ENCODE results near the gene POU3F2. TPM values are rescaled to one million over a fixed set of nuclear protein-coding genes. Genes with fewer than 3 reads are reported as not detected.

POU3F2 gene
- total RNA-seq (2014; rRNA removed) = 0.07 and 0.12 TPM in 2 replicates
- Bru-seq, nascent RNA = percentile 11 among the genes with signal in this experiment
- not detected for BruChase-seq, experiment 1, labeled RNA remaining after a 6-hour chase
- percentile 10 among the genes with signal in this experiment for BruChase-seq, experiment 2, labeled RNA remaining after a 2-hour chase
- long read RNA-seq, full-length matches to known transcripts = 1 of 1 reads
- long read RNA-seq, partial matches to known transcripts = 0 of 1 reads
- long read RNA-seq, other reads (novel, unspliced or antisense) = 0 of 1 reads

DNA sequence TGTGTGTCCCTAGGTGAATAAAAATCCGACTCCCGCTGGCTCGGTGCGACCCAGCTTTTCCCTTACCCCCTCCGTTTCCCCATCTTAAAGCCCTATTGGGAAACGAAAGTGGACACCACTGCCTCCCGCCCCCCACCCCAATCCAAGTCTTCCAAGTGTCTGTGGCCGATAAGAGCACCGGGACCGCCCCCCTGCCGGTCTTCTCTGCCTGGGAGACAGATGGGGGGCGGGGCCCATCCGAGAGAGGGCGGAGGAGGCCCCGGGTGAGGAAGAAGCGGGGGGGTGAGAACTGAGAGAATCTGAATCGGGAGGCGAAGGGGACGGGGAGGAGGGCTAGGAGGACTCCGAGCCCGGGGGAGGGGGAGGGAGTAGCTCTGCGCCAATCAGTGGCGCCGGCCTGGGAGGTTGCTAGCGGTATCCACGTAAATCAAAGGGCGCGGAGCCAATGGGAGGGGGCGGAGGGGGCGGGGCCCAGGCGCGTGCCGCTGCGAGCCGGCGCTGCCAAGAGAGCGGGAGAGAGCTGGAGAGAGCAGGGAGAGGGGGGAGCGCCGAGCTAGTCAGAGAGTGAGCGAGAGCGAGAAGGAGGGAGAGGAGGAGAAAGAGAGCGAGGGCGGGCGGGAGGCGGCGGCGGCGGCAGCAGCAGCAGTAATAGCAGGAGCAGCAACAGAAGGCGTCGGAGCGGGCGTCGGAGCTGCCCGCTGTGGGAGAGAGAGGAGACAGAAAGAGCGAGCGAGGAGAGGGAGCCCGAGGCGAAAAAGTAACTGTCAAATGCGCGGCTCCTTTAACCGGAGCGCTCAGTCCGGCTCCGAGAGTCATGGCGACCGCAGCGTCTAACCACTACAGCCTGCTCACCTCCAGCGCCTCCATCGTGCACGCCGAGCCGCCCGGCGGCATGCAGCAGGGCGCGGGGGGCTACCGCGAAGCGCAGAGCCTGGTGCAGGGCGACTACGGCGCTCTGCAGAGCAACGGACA, at the start of gene POU3F2:
POU3F2 (plus strand) TSS at position 515 of the 972 bp plus-strand sequence; CDS start at position 815, 300 bp downstream.
- Histone ChIP-seq H3K36me3 (ENCODE audit: low read depth, low read length) (no peaks in the 10 kb centered on the region), H3K9me2 (replicated peaks; ENCODE audit: low read length) (no peaks in the 10 kb centered on the region), H3K27me3 (ENCODE audit: low read length) (peaks cover 90% of the 10 kb centered on the region), H3K4me1 (ENCODE audit: insufficient read depth, low read length) (no peaks in the 10 kb centered on the region; the same call in 1 of the 2 replicates), H3K9me3 (ENCODE audit: low read length) (no peaks in the 10 kb centered on the region), H3K4me3 (ENCODE audit: low read length) (peak within 1 kb of the TSS; percentile 70), H3F3A (ENCODE audit: low read length, unreplicated experiment) (no peaks in the 10 kb centered on the region), H3K4me2 (ENCODE audit: low read length) (peak within 1 kb of the TSS; percentile 83), H2AFZ (ENCODE audit: low read length) (peak within 1 kb of the TSS; percentile 42), H3K9ac (ENCODE audit: low read length) (no peak within 1 kb of the TSS), H3K27ac (ENCODE audit: low read length) (no peak within 1 kb of the TSS), H4K20me1 (ENCODE audit: low read length) (no peaks in the 10 kb centered on the region), H3K79me2 (ENCODE audit: low read length) (no peaks in the 10 kb centered on the region)
- no peak for TF ChIP-seq EZH2phosphoT487 (IDR thresholded peaks at IDR 0.05; ENCODE audit: borderline replicate concordance, low read length)
- no peak for TF ChIP-seq EZH2 (IDR thresholded peaks at IDR 0.05; ENCODE audit: low read length, unreplicated experiment)
- TF ChIP-seq, protein P1, sequence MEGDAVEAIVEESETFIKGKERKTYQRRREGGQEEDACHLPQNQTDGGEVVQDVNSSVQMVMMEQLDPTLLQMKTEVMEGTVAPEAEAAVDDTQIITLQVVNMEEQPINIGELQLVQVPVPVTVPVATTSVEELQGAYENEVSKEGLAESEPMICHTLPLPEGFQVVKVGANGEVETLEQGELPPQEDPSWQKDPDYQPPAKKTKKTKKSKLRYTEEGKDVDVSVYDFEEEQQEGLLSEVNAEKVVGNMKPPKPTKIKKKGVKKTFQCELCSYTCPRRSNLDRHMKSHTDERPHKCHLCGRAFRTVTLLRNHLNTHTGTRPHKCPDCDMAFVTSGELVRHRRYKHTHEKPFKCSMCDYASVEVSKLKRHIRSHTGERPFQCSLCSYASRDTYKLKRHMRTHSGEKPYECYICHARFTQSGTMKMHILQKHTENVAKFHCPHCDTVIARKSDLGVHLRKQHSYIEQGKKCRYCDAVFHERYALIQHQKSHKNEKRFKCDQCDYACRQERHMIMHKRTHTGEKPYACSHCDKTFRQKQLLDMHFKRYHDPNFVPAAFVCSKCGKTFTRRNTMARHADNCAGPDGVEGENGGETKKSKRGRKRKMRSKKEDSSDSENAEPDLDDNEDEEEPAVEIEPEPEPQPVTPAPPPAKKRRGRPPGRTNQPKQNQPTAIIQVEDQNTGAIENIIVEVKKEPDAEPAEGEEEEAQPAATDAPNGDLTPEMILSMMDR (conservative IDR thresholded peaks at IDR 0.05; ENCODE audit: low read depth, low read length) = no peak
- intact Hi-C loops (cut with micrococcal nuclease) = no loop called here
- ChIA-PET POLR2A (ENCODE audit: unreplicated experiment) (no interaction called here), CTCF (interaction anchor here (0.6 to 1.0 kb wide), 2 partner anchors 65 to 146 kb away, joined by 4 to 8 read pairs; no protein-coding TSS in a partner anchor)
- BruUV-seq (replicated peaks) = no TSS peak
- peak; percentile 63 for ATAC-seq
- peak; percentile 61 for DNase-seq

DNA sequence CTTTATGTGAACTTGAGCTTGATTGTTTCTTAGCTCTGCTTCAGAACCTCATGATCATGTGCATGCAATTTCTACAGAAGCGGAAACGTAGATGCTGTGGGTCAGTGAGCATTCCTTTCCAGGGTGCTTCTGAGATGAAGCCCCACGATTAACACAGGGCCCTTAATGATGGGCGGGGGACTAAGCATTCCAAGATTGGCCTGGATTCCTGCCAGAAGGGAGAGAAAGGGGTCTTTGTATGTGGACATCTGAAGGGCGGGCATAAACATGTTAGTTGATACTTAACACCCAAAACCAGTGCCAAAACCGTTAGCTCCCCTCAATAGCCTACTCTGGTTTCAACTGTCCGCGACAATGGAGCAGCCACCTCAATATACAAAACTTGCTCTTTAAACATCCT, 46.9 kb upstream of the POU3F2 start:
- POLR2A ChIA-PET (ENCODE audit: unreplicated experiment) = no interaction called here
- Histone ChIP-seq H3K4me3 (ENCODE audit: low read length) (no peak overlapping the region), H3K9me2 (replicated peaks; ENCODE audit: low read length) (no peaks in the 10 kb centered on the region), H4K20me1 (ENCODE audit: low read length) (no peaks in the 10 kb centered on the region), H3K36me3 (ENCODE audit: low read depth, low read length) (no peaks in the 10 kb centered on the region), H3K4me2 (ENCODE audit: low read length) (no peak overlapping the region), H3K27ac (ENCODE audit: low read length) (no peak overlapping the region), H3K9me3 (ENCODE audit: low read length) (no peaks in the 10 kb centered on the region), H3K79me2 (ENCODE audit: low read length) (no peaks in the 10 kb centered on the region), H3K4me1 (ENCODE audit: insufficient read depth, low read length) (no peaks in the 10 kb centered on the region), H3F3A (ENCODE audit: low read length, unreplicated experiment) (no peaks in the 10 kb centered on the region), H3K9ac (ENCODE audit: low read length) (no peak overlapping the region), H3K27me3 (ENCODE audit: low read length) (peaks cover 81% of the 10 kb centered on the region), H2AFZ (ENCODE audit: low read length) (no peak overlapping the region)
- no peak for DNase-seq
- CTCF ChIA-PET = no interaction called here
- intact Hi-C loops (cut with micrococcal nuclease) = no loop called here
- no peak for ATAC-seq
- BruUV-seq (replicated peaks) = no TSS peak
- TF ChIP-seq EZH2phosphoT487 (IDR thresholded peaks at IDR 0.05; ENCODE audit: borderline replicate concordance, low read length) (no peak), EZH2 (IDR thresholded peaks at IDR 0.05; ENCODE audit: low read length, unreplicated experiment) (no peak)
- TF ChIP-seq, protein P1 (conservative IDR thresholded peaks at IDR 0.05; ENCODE audit: low read depth, low read length) = no peak

Measured in PC-3 (cell line).